Measurements from ENCODE around the gene CREBBP. TPM values are rescaled to one million over a fixed set of nuclear protein-coding genes. Genes with fewer than 3 reads are reported as not detected.

CREBBP gene
- total and polyA plus RNA-seq, 2 experiments from 2014 or later: 36.9 to 54.8 TPM

DNA sequence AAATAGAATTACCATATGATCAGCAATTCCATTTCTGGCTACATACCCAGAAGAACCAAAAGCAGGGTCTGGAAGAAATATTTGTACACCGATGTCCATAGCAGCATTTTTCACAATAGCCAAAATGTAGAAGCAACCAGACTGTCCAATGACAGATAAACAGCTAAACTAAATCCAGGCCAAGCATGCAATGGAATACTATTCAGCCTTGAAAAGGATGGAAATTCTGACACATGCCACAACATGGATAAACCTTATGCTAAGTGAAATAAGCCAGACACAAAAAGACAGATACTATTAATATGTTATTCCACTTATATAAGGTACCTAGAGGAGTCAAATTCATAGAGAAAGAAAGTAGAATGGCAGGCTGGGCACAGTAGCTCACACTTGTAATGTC is 25.9 kb upstream of the CREBBP start:
- no peak for TF ChIP-seq EZH2phosphoT487 (IDR thresholded peaks at IDR 0.05; ENCODE audit: unreplicated experiment)
- TF ChIP-seq, protein P1, sequence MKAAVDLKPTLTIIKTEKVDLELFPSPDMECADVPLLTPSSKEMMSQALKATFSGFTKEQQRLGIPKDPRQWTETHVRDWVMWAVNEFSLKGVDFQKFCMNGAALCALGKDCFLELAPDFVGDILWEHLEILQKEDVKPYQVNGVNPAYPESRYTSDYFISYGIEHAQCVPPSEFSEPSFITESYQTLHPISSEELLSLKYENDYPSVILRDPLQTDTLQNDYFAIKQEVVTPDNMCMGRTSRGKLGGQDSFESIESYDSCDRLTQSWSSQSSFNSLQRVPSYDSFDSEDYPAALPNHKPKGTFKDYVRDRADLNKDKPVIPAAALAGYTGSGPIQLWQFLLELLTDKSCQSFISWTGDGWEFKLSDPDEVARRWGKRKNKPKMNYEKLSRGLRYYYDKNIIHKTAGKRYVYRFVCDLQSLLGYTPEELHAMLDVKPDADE (IDR thresholded peaks at IDR 0.05): no peak
- no peak for TF ChIP-seq ZNF114 (CRISPR knock-in tag; IDR thresholded peaks at IDR 0.05)
- TF ChIP-seq POLR2AphosphoS5 (IDR thresholded peaks at IDR 0.05; ENCODE audit: low read depth): no peak
- TF ChIP-seq, protein P2, sequence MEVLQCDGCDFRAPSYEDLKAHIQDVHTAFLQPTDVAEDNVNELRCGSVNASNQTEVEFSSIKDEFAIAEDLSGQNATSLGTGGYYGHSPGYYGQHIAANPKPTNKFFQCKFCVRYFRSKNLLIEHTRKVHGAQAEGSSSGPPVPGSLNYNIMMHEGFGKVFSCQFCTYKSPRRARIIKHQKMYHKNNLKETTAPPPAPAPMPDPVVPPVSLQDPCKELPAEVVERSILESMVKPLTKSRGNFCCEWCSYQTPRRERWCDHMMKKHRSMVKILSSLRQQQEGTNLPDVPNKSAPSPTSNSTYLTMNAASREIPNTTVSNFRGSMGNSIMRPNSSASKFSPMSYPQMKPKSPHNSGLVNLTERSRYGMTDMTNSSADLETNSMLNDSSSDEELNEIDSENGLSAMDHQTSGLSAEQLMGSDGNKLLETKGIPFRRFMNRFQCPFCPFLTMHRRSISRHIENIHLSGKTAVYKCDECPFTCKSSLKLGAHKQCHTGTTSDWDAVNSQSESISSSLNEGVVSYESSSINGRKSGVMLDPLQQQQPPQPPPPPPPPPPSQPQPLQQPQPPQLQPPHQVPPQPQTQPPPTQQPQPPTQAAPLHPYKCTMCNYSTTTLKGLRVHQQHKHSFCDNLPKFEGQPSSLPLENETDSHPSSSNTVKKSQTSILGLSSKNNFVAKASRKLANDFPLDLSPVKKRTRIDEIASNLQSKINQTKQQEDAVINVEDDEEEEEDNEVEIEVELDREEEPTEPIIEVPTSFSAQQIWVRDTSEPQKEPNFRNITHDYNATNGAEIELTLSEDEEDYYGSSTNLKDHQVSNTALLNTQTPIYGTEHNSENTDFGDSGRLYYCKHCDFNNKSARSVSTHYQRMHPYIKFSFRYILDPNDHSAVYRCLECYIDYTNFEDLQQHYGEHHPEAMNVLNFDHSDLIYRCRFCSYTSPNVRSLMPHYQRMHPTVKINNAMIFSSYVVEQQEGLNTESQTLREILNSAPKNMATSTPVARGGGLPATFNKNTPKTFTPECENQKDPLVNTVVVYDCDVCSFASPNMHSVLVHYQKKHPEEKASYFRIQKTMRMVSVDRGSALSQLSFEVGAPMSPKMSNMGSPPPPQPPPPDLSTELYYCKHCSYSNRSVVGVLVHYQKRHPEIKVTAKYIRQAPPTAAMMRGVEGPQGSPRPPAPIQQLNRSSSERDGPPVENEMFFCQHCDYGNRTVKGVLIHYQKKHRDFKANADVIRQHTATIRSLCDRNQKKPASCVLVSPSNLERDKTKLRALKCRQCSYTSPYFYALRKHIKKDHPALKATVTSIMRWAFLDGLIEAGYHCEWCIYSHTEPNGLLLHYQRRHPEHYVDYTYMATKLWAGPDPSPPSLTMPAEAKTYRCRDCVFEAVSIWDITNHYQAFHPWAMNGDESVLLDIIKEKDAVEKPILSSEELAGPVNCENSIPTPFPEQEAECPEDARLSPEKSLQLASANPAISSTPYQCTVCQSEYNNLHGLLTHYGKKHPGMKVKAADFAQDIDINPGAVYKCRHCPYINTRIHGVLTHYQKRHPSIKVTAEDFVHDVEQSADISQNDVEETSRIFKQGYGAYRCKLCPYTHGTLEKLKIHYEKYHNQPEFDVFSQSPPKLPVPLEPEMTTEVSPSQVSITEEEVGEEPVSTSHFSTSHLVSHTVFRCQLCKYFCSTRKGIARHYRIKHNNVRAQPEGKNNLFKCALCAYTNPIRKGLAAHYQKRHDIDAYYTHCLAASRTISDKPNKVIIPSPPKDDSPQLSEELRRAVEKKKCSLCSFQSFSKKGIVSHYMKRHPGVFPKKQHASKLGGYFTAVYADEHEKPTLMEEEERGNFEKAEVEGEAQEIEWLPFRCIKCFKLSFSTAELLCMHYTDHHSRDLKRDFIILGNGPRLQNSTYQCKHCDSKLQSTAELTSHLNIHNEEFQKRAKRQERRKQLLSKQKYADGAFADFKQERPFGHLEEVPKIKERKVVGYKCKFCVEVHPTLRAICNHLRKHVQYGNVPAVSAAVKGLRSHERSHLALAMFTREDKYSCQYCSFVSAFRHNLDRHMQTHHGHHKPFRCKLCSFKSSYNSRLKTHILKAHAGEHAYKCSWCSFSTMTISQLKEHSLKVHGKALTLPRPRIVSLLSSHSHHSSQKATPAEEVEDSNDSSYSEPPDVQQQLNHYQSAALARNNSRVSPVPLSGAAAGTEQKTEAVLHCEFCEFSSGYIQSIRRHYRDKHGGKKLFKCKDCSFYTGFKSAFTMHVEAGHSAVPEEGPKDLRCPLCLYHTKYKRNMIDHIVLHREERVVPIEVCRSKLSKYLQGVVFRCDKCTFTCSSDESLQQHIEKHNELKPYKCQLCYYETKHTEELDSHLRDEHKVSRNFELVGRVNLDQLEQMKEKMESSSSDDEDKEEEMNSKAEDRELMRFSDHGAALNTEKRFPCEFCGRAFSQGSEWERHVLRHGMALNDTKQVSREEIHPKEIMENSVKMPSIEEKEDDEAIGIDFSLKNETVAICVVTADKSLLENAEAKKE (CRISPR knock-in tag; IDR thresholded peaks at IDR 0.05): no peak
- TF ChIP-seq, protein P3, sequence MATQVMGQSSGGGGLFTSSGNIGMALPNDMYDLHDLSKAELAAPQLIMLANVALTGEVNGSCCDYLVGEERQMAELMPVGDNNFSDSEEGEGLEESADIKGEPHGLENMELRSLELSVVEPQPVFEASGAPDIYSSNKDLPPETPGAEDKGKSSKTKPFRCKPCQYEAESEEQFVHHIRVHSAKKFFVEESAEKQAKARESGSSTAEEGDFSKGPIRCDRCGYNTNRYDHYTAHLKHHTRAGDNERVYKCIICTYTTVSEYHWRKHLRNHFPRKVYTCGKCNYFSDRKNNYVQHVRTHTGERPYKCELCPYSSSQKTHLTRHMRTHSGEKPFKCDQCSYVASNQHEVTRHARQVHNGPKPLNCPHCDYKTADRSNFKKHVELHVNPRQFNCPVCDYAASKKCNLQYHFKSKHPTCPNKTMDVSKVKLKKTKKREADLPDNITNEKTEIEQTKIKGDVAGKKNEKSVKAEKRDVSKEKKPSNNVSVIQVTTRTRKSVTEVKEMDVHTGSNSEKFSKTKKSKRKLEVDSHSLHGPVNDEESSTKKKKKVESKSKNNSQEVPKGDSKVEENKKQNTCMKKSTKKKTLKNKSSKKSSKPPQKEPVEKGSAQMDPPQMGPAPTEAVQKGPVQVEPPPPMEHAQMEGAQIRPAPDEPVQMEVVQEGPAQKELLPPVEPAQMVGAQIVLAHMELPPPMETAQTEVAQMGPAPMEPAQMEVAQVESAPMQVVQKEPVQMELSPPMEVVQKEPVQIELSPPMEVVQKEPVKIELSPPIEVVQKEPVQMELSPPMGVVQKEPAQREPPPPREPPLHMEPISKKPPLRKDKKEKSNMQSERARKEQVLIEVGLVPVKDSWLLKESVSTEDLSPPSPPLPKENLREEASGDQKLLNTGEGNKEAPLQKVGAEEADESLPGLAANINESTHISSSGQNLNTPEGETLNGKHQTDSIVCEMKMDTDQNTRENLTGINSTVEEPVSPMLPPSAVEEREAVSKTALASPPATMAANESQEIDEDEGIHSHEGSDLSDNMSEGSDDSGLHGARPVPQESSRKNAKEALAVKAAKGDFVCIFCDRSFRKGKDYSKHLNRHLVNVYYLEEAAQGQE (IDR thresholded peaks at IDR 0.05; ENCODE audit: unreplicated experiment): no peak
- TF ChIP-seq EZH2 (IDR thresholded peaks at IDR 0.05; ENCODE audit: low read depth, unreplicated experiment): no peak
- no peak for TF ChIP-seq STAT1 (IDR thresholded peaks at IDR 0.05; ENCODE audit: unreplicated experiment)
- no peak for TF ChIP-seq ZNF331 (CRISPR knock-in tag; IDR thresholded peaks at IDR 0.05; ENCODE audit: low read depth)
- no peak for TF ChIP-seq JUNB (IDR thresholded peaks at IDR 0.05; ENCODE audit: unreplicated experiment)
- TF ChIP-seq NANOG (IDR thresholded peaks at IDR 0.05; ENCODE audit: borderline replicate concordance): no peak
- H3F3A ChIP-seq (replicated peaks; ENCODE audit: low read depth): no peaks in the 10 kb centered on the region
- H3K4me3 ChIP-seq: no peak overlapping the region
- H3K27me3 ChIP-seq (ENCODE audit: insufficient read depth): no peaks in the 10 kb centered on the region
- no peak overlapping the region for H3K4me2 ChIP-seq
- H2AFZ ChIP-seq: no peak overlapping the region
- H3K9me2 ChIP-seq (ENCODE audit: insufficient read depth): no peaks in the 10 kb centered on the region
- no peaks in the 10 kb centered on the region for H3K36me3 ChIP-seq (ENCODE audit: insufficient read depth)
- ATAC-seq (no peak), DNase-seq (ENCODE audit: low spot score) (no peak)
- H3K27me3 Mint-ChIP-seq (ENCODE audit: insufficient read depth, low read depth, poor library complexity): peaks cover 6% of the 10 kb centered on the region
- H3K9me3 Mint-ChIP-seq: no peaks in the 10 kb centered on the region
- no peak overlapping the region for H3K27ac Mint-ChIP-seq
- H3K79me2 ChIP-seq (replicated peaks; ENCODE audit: insufficient read depth): no peaks in the 10 kb centered on the region
- peaks cover 2% of the 10 kb centered on the region; the same call in 1 of the 3 replicates for H3K4me1 Mint-ChIP-seq
- no peaks in the 10 kb centered on the region for H4K20me1 ChIP-seq (replicated peaks; ENCODE audit: insufficient read depth)
- no peak overlapping the region for H3K27ac ChIP-seq (ENCODE audit: low read depth)
- H3K4me3 Mint-ChIP-seq: no peak overlapping the region
- no peaks in the 10 kb centered on the region for H3K36me3 Mint-ChIP-seq (ENCODE audit: low read depth)
- no peaks in the 10 kb centered on the region for H3K4me1 ChIP-seq (ENCODE audit: insufficient read depth)
